Prostate gland (tissue), 2 donors: ENCODE measurements around the gene ADAMTS14.

Experiments used
- POLR2A ChIP-seq: fragments of 450-650 bp; IDR thresholded peaks from one replicate; pipeline ENCODE4 v1.6.1; 2016; ENCODE audit warnings: antibody characterized with exemption, mild to moderate bottlenecking
- TF ChIP-seq, protein P1 (sequence below), 4 experiments: fragments of 200-600 bp in 2 of 4; fragments of 450-650 bp in 2 of 4; sonication (generic) in 2 of 4; IDR thresholded peaks; 1 replicate in 3 of 4; 2 replicates in 1 of 4; pipeline ENCODE4 v1.5.1; 2016 to 2019; ENCODE audit warnings: antibody characterized with exemption in 4 of 4, mild to moderate bottlenecking in 2 of 4, moderate library complexity in 2 of 4

DNA sequence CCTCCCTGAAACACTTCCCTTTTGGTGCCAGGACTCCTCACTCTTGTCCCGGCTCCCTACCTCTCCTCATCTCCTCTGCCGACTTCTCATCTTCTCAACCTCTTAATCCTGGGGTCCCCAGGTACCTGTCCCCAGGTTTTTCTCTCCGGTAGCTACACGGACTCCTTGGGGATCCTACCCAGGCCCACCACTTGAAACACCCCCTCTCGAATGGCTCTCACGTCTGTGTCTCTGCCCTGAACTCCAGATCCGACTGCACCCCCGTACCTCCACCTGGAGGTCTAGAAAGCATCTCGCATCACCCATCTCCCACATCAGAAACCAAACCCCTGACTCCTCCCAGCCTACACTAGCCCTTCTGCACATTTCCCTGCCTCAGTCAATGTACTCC lies 108.1 kb downstream of the ADAMTS14 start:
- no peak for TF ChIP-seq POLR2A
- TF ChIP-seq, protein P1, sequence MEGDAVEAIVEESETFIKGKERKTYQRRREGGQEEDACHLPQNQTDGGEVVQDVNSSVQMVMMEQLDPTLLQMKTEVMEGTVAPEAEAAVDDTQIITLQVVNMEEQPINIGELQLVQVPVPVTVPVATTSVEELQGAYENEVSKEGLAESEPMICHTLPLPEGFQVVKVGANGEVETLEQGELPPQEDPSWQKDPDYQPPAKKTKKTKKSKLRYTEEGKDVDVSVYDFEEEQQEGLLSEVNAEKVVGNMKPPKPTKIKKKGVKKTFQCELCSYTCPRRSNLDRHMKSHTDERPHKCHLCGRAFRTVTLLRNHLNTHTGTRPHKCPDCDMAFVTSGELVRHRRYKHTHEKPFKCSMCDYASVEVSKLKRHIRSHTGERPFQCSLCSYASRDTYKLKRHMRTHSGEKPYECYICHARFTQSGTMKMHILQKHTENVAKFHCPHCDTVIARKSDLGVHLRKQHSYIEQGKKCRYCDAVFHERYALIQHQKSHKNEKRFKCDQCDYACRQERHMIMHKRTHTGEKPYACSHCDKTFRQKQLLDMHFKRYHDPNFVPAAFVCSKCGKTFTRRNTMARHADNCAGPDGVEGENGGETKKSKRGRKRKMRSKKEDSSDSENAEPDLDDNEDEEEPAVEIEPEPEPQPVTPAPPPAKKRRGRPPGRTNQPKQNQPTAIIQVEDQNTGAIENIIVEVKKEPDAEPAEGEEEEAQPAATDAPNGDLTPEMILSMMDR (IDR thresholded peaks at IDR 0.05), result no peak
